Trophoblast cell (in vitro differentiated cells and primary cell): ENCODE results near the gene PARD3B.

Source experiments
- DNase-seq, 2 donors: peaks; one replicate each; pipeline ENCODE4 v3.0.0-alpha.2; 2016
- H2AFZ ChIP-seq: 2 replicates; pipeline ENCODE4 v1.6.1; 2013; ENCODE audit warnings: low read length, moderate library complexity, mild to moderate bottlenecking; ENCODE audit not compliant: insufficient read depth, poor library complexity
- H2AK5ac ChIP-seq: 2 replicates; pipeline ENCODE4 v1.6.1; 2013; ENCODE audit warnings: mild to moderate bottlenecking, low read length
- H2BK120ac ChIP-seq: 2 replicates; pipeline ENCODE4 v1.6.1; 2013; ENCODE audit warnings: low read length, mild to moderate bottlenecking, moderate library complexity; ENCODE audit not compliant: insufficient read depth, poor library complexity
- H2BK12ac ChIP-seq: 2 replicates; pipeline ENCODE4 v1.6.1; 2013; ENCODE audit warnings: mild to moderate bottlenecking, low read length, moderate library complexity
- H2BK5ac ChIP-seq: 2 replicates; pipeline ENCODE4 v1.6.1; 2013; ENCODE audit warnings: low read length, low read depth, moderate library complexity, mild to moderate bottlenecking; ENCODE audit not compliant: poor library complexity
- H3K14ac ChIP-seq: 2 replicates; pipeline ENCODE4 v1.6.1; 2013; ENCODE audit warnings: mild to moderate bottlenecking, low read length
- H3K18ac ChIP-seq: 2 replicates; pipeline ENCODE4 v1.6.1; 2013; ENCODE audit warnings: mild to moderate bottlenecking, low read length
- H3K23ac ChIP-seq: 2 replicates; pipeline ENCODE4 v1.6.1; 2013; ENCODE audit warnings: low read length
- H3K27ac ChIP-seq: 2 replicates; pipeline ENCODE4 v1.5.1; 2013; ENCODE audit warnings: low read depth, mild to moderate bottlenecking, inconsistent platforms, low read length, moderate library complexity
- H3K27me3 ChIP-seq: 2 replicates; pipeline ENCODE4 v1.6.1; 2013; ENCODE audit warnings: inconsistent platforms, mild to moderate bottlenecking, low read length, moderate library complexity; ENCODE audit not compliant: insufficient read depth
- H3K36me3 ChIP-seq, 2 experiments: 1 replicate in 1 of 2; 2 replicates in 1 of 2; pipeline ENCODE4 v1.6.1; 2013; ENCODE audit warnings: low read length in 2 of 2, mild to moderate bottlenecking in 2 of 2, moderate library complexity in 1 of 2; ENCODE audit not compliant: insufficient read depth in 2 of 2, control insufficient read depth in 1 of 2
- H3K4ac ChIP-seq: 2 replicates; pipeline ENCODE4 v1.6.1; 2013; ENCODE audit warnings: low read depth, mild to moderate bottlenecking, low read length, moderate library complexity
- H3K4me1 ChIP-seq, 2 experiments: 1 replicate in 1 of 2; 2 replicates in 1 of 2; pipeline ENCODE4 v1.6.1; 2013; ENCODE audit warnings: low read length in 2 of 2, mild to moderate bottlenecking in 2 of 2, moderate library complexity in 1 of 2; ENCODE audit not compliant: insufficient read depth in 2 of 2, control insufficient read depth in 1 of 2
- H3K4me2 ChIP-seq: 2 replicates; pipeline ENCODE4 v1.6.1; 2013; ENCODE audit warnings: inconsistent platforms, mild to moderate bottlenecking, low read length, moderate library complexity
- H3K4me3 ChIP-seq: 2 replicates; pipeline ENCODE4 v1.5.1; 2013; ENCODE audit warnings: mild to moderate bottlenecking, low read depth, low read length, inconsistent platforms
- H3K79me1 ChIP-seq: one replicate; pipeline ENCODE4 v1.6.1; 2013; ENCODE audit warnings: low read length
- H3K79me2 ChIP-seq: 2 replicates; pipeline ENCODE4 v1.6.1; 2013; ENCODE audit warnings: low read length, mild to moderate bottlenecking; ENCODE audit not compliant: control insufficient read depth, insufficient read depth, poor library complexity
- H3K9ac ChIP-seq: 2 replicates; pipeline ENCODE4 v1.6.1; 2013; ENCODE audit warnings: mild to moderate bottlenecking, low read length
- H3K9me3 ChIP-seq: 2 replicates; pipeline ENCODE4 v1.6.1; 2013; ENCODE audit warnings: low read depth, mild to moderate bottlenecking, control low read depth, inconsistent platforms, low read length; ENCODE audit not compliant: insufficient read depth
- H4K12ac ChIP-seq: 2 replicates; pipeline ENCODE4 v1.6.1; 2013; ENCODE audit warnings: low read depth, mild to moderate bottlenecking, low read length, moderate library complexity
- H4K8ac ChIP-seq: 2 replicates; pipeline ENCODE4 v1.6.1; 2013; ENCODE audit warnings: low read depth, mild to moderate bottlenecking, low read length, moderate library complexity
- H4K91ac ChIP-seq: one replicate; pipeline ENCODE4 v1.6.1; 2013; ENCODE audit warnings: low read depth, mild to moderate bottlenecking, low read length, moderate library complexity
- WGBS: extraction: QIAGEN DNeasy Blood & Tissue Kit; methylation state at CpG from one replicate; pipeline ENCODE4 v1.1.7; 2013; ENCODE audit warnings: missing lambda C conversion rate; ENCODE audit not compliant: insufficient read length, insufficient coverage; ENCODE audit errors: extremely low coverage; 5-methylcytosine and 5-hydroxymethylcytosine counted together

The PARD3B gene

DNA sequence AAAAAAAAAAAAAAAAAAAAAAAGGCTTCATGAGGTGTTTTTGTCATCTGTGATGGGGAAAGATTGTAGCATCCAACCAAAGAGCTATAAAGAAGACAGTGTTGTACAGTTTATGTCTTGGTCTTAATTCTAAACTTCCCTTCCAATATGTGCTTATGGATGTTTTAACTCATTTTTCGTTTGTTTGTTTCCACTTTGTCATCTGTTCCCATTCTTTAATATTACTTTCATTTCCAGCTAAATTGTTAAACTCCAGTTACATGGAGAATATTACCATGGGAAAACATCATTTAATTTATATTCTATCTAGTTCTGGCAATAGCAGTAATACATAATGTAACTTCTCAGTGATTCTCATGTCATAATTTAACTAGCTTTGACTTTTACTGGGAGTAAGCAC is 792.9 kb downstream of the PARD3B start:
- Histone ChIP-seq H3K4me1 (no peaks in the 10 kb centered on the region), H2AFZ (no peak overlapping the region), H3K4me2 (no peak overlapping the region)

DNA sequence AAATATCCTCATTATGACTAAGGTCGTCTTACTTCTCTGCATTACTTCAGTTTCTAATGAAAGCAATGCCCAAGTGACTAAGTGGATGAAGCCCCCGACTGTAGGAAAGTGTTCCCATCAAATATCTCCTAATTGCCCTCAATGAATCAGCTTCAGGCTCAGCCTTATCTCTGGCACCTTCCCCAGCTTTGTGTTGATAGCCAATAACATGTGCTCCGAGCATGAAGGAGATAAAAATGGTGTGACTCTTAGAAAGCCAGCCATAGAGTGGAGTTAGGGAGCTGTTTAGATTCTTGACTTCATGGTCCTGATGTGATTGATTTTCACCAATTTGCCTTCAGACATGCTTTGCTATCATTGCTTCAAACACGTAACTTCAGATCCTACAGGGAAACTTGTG is 797.8 kb downstream of the PARD3B start:
- Histone ChIP-seq H3K36me3 (no peaks in the 10 kb centered on the region), H3K4me2 (no peak overlapping the region), H3K9me3 (no peaks in the 10 kb centered on the region), H3K4me1 (no peaks in the 10 kb centered on the region), H2BK5ac (no peak overlapping the region), H3K4me3 (no peak overlapping the region), H2AK5ac (no peak overlapping the region), H3K14ac (no peak overlapping the region), H4K91ac (no peak overlapping the region), H3K79me2 (no peaks in the 10 kb centered on the region), H2BK12ac (no peak overlapping the region), H3K4ac (no peak overlapping the region), H3K79me1 (no peaks in the 10 kb centered on the region), H3K27ac (no peak overlapping the region), H3K9ac (no peak overlapping the region), H3K18ac (no peak overlapping the region), H3K23ac (no peak overlapping the region), H4K12ac (no peak overlapping the region), H2BK120ac (no peak overlapping the region), H2AFZ (no peak overlapping the region), H4K8ac (no peak overlapping the region), H3K27me3 (no peaks in the 10 kb centered on the region)
- DNase-seq, result no peak
- no CpG with 5 or more reads among the region's 4 CpGs for WGBS

More for the DNA sequence above, 792.9 kb downstream of the PARD3B start:
- H3K27me3 ChIP-seq, result no peaks in the 10 kb centered on the region
- H2BK120ac ChIP-seq, result no peak overlapping the region
- H4K12ac ChIP-seq, result no peak overlapping the region
- H3K79me2 ChIP-seq, result no peaks in the 10 kb centered on the region
- H3K14ac ChIP-seq, result no peak overlapping the region
- H3K9ac ChIP-seq, result no peak overlapping the region
- no peaks in the 10 kb centered on the region for H3K9me3 ChIP-seq
- H3K4me3 ChIP-seq, result no peak overlapping the region
- no peak overlapping the region for H2AK5ac ChIP-seq
- no peak overlapping the region for H3K23ac ChIP-seq
- H4K91ac ChIP-seq, result no peak overlapping the region
- no peak overlapping the region for H3K18ac ChIP-seq
- no peak overlapping the region for H2BK12ac ChIP-seq
- no CpG with 5 or more reads among the region's 1 CpG for WGBS
- DNase-seq, result no peak
- no peak overlapping the region for H4K8ac ChIP-seq
- no peak overlapping the region for H2BK5ac ChIP-seq
- no peaks in the 10 kb centered on the region for H3K36me3 ChIP-seq
- no peak overlapping the region for H3K27ac ChIP-seq
- no peaks in the 10 kb centered on the region for H3K79me1 ChIP-seq
- H3K4ac ChIP-seq, result no peak overlapping the region

DNA sequence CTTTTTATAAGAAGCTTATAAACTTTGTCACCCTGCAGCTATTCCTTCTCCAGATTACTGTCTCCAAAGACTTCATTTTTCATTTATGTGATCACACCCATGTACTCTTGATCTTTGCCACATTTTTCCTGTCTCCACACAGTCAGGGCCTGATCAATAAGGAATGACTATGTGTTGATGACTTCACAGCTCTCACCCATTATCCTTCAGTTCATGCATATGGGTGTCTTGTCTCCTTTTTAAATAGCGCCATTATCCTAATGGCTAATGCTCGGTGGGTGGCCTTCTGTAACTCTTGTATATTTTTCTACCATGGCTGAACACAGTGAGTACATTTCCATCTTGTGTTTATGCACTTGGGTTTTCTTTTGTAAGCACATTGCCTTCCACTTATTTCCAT is 801.4 kb downstream of the PARD3B start:
- Histone ChIP-seq H3K4me2 (no peak overlapping the region), H3K18ac (no peak overlapping the region), H2BK120ac (no peak overlapping the region), H4K8ac (no peak overlapping the region), H4K12ac (no peak overlapping the region), H2BK12ac (no peak overlapping the region), H2AK5ac (no peak overlapping the region), H3K79me1 (no peaks in the 10 kb centered on the region), H3K4me1 (no peaks in the 10 kb centered on the region), H3K4ac (no peak overlapping the region), H4K91ac (no peak overlapping the region), H3K23ac (no peak overlapping the region), H3K27me3 (no peaks in the 10 kb centered on the region), H3K9me3 (no peaks in the 10 kb centered on the region), H3K27ac (no peak overlapping the region), H3K79me2 (no peaks in the 10 kb centered on the region), H3K14ac (no peak overlapping the region), H2AFZ (no peak overlapping the region), H3K9ac (no peak overlapping the region), H2BK5ac (no peak overlapping the region), H3K4me3 (no peak overlapping the region), H3K36me3 (no peaks in the 10 kb centered on the region)
- DNase-seq, result no peak
- no CpG with 5 or more reads among the region's 2 CpGs for WGBS

DNA sequence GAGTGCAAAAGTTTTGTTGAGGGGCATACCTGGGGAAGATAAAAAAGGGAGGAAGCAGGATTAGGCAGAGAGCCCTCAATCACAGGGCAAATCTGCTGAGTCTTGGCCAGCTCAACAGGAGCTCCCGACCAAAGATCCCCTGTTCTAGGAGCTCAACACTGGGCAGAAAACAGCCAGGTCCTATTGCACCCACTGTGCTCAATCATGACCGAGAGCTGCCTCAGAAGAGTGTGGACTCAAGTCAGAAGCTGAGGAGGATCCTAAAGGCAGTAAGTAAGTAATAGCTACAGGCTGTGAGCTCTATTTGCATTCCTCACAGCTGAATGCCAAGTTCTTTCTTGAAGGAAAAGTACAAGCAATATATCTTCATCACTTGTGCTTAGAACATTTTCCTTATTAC is 802.6 kb downstream of the PARD3B start:
- Histone ChIP-seq H3K36me3 (no peaks in the 10 kb centered on the region), H3K27ac (no peak overlapping the region), H3K4ac (no peak overlapping the region), H3K27me3 (no peaks in the 10 kb centered on the region), H3K79me2 (no peaks in the 10 kb centered on the region), H3K9me3 (no peaks in the 10 kb centered on the region), H2BK120ac (no peak overlapping the region), H3K4me1 (no peaks in the 10 kb centered on the region), H3K79me1 (no peaks in the 10 kb centered on the region), H3K18ac (no peak overlapping the region), H2AK5ac (no peak overlapping the region), H2BK5ac (no peak overlapping the region), H3K4me2 (no peak overlapping the region), H3K9ac (no peak overlapping the region), H2BK12ac (no peak overlapping the region), H3K4me3 (no peak overlapping the region), H2AFZ (no peak overlapping the region), H4K12ac (no peak overlapping the region), H4K8ac (no peak overlapping the region), H3K14ac (no peak overlapping the region), H4K91ac (no peak overlapping the region), H3K23ac (no peak overlapping the region)
- no CpG with 5 or more reads among the region's 2 CpGs for WGBS
- no peak for DNase-seq
